Loucy (cell line): ENCODE measurements around the gene SLC44A2.

Source experiments
- EZH2phosphoT487 ChIP-seq: fragments of 200-600 bp; IDR thresholded peaks from 2 replicates; pipeline ENCODE4 v1.6.1; 2018; ENCODE audit warnings: antibody characterized with exemption, mild to moderate bottlenecking, moderate library complexity, borderline replicate concordance
- TF ChIP-seq, protein P1 (sequence below): fragments of 200-600 bp; sonication (generic); conservative IDR thresholded peaks from 2 replicates; pipeline ENCODE4 v1.5.1; 2014; ENCODE audit warnings: mild to moderate bottlenecking, antibody characterized with exemption, low read length

DNA sequence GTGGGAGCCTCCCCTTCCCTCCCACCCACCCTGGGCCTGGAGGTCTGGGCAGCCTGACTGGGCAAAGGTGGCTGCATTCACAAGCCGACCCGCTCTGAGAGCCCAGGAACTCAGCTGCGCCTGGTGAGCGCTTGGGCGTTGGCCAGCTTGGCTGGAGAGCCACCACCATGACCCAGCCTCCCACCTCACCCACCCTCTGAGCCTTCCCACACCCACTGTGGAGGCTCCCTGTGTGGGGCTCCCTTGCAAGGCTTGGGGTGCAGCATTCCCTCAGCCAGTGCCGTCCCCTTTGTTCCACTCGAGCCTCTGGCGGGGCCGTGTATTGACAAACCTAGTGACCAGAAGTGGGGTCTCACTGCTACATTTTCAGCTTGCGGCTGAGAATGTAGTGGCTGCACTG is 60.8 kb downstream of the SLC44A2 start:
- TF ChIP-seq, protein P1, sequence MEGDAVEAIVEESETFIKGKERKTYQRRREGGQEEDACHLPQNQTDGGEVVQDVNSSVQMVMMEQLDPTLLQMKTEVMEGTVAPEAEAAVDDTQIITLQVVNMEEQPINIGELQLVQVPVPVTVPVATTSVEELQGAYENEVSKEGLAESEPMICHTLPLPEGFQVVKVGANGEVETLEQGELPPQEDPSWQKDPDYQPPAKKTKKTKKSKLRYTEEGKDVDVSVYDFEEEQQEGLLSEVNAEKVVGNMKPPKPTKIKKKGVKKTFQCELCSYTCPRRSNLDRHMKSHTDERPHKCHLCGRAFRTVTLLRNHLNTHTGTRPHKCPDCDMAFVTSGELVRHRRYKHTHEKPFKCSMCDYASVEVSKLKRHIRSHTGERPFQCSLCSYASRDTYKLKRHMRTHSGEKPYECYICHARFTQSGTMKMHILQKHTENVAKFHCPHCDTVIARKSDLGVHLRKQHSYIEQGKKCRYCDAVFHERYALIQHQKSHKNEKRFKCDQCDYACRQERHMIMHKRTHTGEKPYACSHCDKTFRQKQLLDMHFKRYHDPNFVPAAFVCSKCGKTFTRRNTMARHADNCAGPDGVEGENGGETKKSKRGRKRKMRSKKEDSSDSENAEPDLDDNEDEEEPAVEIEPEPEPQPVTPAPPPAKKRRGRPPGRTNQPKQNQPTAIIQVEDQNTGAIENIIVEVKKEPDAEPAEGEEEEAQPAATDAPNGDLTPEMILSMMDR = no peak
- TF ChIP-seq EZH2phosphoT487 = no peak
